Measurements from ENCODE around the gene LPIN1. TPM values are rescaled to one million over a fixed set of nuclear protein-coding genes. Genes with fewer than 3 reads are reported as not detected.
"Not testable (repeated sequence)": the region's sequence is repeated elsewhere in the genome, so short reads cannot be mapped to it uniquely, and the experiment has no call there.

The LPIN1 gene
- total RNA-seq, 2 experiments from 2014 or later, result 40.6 to 42.9 TPM

- POLR2A ChIA-PET, result interaction anchor here (1.0 to 1.4 kb wide), 3 partner anchors 9 to 169 kb away, joined by 3 to 8 read pairs (median 3); no protein-coding TSS in a partner anchor
- ATAC-seq (peak; percentile 75), DNase-seq (peak; percentile 84)
- H3K36me3 Mint-ChIP-seq (ENCODE audit: low read depth), result peaks cover 20% of the 10 kb centered on the region
- CTCF ChIA-PET, result interaction anchor here (0.5 to 7.7 kb wide), 12 partner anchors 10 to 1868 kb away, joined by 3 to 66 read pairs (median 4); partner anchors contain the start of gene E2F6
- H3K4me1 Mint-ChIP-seq, result peaks cover 91% of the 10 kb centered on the region
- peak overlapping the region; percentile 98 for H3K27ac Mint-ChIP-seq
- H3K27me3 Mint-ChIP-seq, result no peaks in the 10 kb centered on the region
- H3K9me3 Mint-ChIP-seq (ENCODE audit: low read depth), result no peaks in the 10 kb centered on the region
- intact Hi-C loops (cut with DNase I, micrococcal nuclease), result loop anchor here (1.0 to 5.0 kb wide), 5 partner anchors 10 to 748 kb away; no protein-coding TSS in a partner anchor
- peak overlapping the region; percentile 75 for H3K4me3 Mint-ChIP-seq
Observed at GRCh38 chr2:11753886-11754699, 7.7 kb downstream of the LPIN1 start.

GRCh38 chr2:11754700-11755015 is 8.2 kb downstream of the LPIN1 start:
- intact Hi-C loops (cut with DNase I, micrococcal nuclease), result loop anchor here (1.0 to 5.0 kb wide), 4 partner anchors 10 to 748 kb away; no protein-coding TSS in a partner anchor
- no peaks in the 10 kb centered on the region for H3K27me3 Mint-ChIP-seq
- H3K27ac Mint-ChIP-seq, result peak overlapping the region; percentile 98
- peak overlapping the region; percentile 75 for H3K4me3 Mint-ChIP-seq
- DNase-seq, result no peak
- H3K9me3 Mint-ChIP-seq (ENCODE audit: low read depth), result no peaks in the 10 kb centered on the region
- H3K4me1 Mint-ChIP-seq, result peaks cover 88% of the 10 kb centered on the region
- ATAC-seq, result no peak
- ChIA-PET CTCF (interaction anchor here (0.6 to 7.7 kb wide), 8 partner anchors 10 to 71 kb away, joined by 3 to 66 read pairs (median 4); no protein-coding TSS in a partner anchor), POLR2A (interaction anchor here (1.4 kb wide), 1 partner anchor 11 kb away, joined by 8 read pairs; no protein-coding TSS in a partner anchor)
- peaks cover 22% of the 10 kb centered on the region for H3K36me3 Mint-ChIP-seq (ENCODE audit: low read depth)

DNA sequence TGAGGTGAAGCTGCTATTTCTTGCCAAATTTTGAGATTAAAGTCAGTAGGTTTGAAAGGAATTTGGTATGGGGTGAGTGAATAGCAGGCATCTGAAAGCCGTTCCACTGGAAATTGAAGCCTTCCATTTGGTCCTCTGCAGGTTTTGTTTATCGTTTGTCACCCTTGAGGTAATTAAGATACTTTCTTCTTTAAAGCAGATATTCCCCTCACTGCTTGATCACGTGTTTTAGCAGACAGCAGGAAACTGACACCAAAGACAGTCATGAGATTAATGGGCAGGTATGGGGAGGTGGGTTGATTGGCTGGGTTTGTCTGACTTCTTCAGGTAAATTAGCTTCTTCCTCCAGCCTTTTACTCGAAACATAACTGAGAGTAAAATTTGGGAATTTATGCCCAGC is 10.7 kb downstream of the LPIN1 start:
- CTCF ChIA-PET, result interaction anchor here (0.6 to 2.8 kb wide), 9 partner anchors 10 to 1250 kb away, joined by 3 to 10 read pairs (median 5); partner anchors contain the start of gene LPIN1
- Mint-ChIP-seq H3K27ac (peak overlapping the region; percentile 87), H3K27me3 (no peaks in the 10 kb centered on the region), H3K4me3 (no peak overlapping the region), H3K9me3 (ENCODE audit: low read depth) (no peaks in the 10 kb centered on the region), H3K36me3 (ENCODE audit: low read depth) (peaks cover 23% of the 10 kb centered on the region), H3K4me1 (peaks cover 84% of the 10 kb centered on the region)
- DNase-seq (no peak), ATAC-seq (no peak)
- POLR2A ChIA-PET, result no interaction called here
- intact Hi-C loops (cut with DNase I, micrococcal nuclease), result no loop called here

DNA sequence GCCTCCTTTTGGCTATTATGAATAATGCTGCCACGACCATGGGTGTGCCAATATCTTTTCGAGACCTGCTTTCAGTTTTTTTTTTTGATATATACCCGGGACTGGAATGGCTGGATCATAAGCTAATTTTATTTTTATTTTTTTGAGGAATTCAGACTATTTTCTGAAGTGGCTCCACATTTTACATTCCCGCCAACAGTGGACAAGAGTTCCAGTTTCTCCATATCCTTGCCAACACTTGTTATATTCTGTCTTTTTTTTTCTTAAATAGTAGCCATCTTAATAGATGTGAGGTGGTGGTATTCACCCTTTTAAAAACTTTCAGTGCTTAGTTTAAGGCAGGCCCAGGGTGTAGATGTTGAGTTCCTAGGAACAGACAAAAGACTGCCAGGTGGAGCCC is 11.8 kb downstream of the LPIN1 start:
- ChIA-PET CTCF (interaction anchor here (0.6 to 2.8 kb wide), 9 partner anchors 8 to 1249 kb away, joined by 3 to 10 read pairs (median 8); partner anchors contain the start of gene LPIN1), POLR2A (no interaction called here)
- Mint-ChIP-seq H3K27me3 (no peaks in the 10 kb centered on the region), H3K36me3 (ENCODE audit: low read depth) (peaks cover 29% of the 10 kb centered on the region), H3K4me3 (no peak overlapping the region), H3K27ac (peak overlapping the region; percentile 87), H3K9me3 (ENCODE audit: low read depth) (no peaks in the 10 kb centered on the region), H3K4me1 (peaks cover 77% of the 10 kb centered on the region)
- no peak for DNase-seq
- no peak for ATAC-seq
- intact Hi-C loops (cut with DNase I, micrococcal nuclease), result no loop called here

DNA sequence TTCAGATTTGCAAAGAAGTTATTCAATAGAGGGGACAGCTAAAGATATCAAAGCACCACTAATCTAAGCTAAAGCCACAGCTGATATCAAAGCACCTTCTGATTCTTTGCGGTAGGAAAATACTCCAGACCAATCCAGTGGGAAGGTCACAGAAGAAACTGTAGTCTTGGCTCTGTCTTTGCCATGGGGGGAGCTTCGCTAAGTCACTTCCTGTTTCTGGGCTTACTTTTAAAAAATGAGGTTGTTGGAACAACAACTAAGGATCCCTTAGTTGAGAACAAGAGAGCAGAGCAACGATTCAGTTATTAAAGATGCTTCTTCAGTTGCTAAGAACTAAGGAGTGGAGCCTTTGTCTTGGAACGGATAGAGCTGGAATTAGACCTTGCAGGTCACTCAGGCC is 12.2 kb downstream of the LPIN1 start:
- peak overlapping the region; percentile 87 for H3K27ac Mint-ChIP-seq

GRCh38 chr2:11759182-11759975 is 12.9 kb downstream of the LPIN1 start:
- ATAC-seq; H3K4me3 Mint-ChIP-seq; intact Hi-C loops (cut with DNase I, micrococcal nuclease); POLR2A ChIA-PET; DNase-seq; H3K27me3 Mint-ChIP-seq; H3K9me3 Mint-ChIP-seq (ENCODE audit: low read depth): not testable (repeated sequence)
- Mint-ChIP-seq H3K36me3 (ENCODE audit: low read depth) (peaks cover 29% of the 10 kb centered on the region), H3K4me1 (peaks cover 66% of the 10 kb centered on the region), H3K27ac (peak overlapping the region; percentile 87)
- CTCF ChIA-PET, result interaction anchor here (0.5 to 2.8 kb wide), 5 partner anchors 7 to 68 kb away, joined by 4 to 10 read pairs (median 8); partner anchors contain the start of gene LPIN1

More for the DNA sequence above, 12.2 kb downstream of the LPIN1 start:
- ATAC-seq (no peak), DNase-seq (no peak)
- CTCF ChIA-PET, result interaction anchor here (0.5 to 2.8 kb wide), 8 partner anchors 8 to 69 kb away, joined by 3 to 10 read pairs (median 8); partner anchors contain the start of gene LPIN1
- Mint-ChIP-seq H3K4me3 (no peak overlapping the region), H3K9me3 (ENCODE audit: low read depth) (no peaks in the 10 kb centered on the region), H3K4me1 (peaks cover 72% of the 10 kb centered on the region), H3K36me3 (ENCODE audit: low read depth) (peaks cover 29% of the 10 kb centered on the region), H3K27me3 (no peaks in the 10 kb centered on the region)
- POLR2A ChIA-PET, result interaction anchor here (0.5 kb wide), 1 partner anchor 31 kb away, joined by 5 read pairs; no protein-coding TSS in a partner anchor
- intact Hi-C loops (cut with DNase I, micrococcal nuclease), result no loop called here

- intact Hi-C loops (cut with DNase I, micrococcal nuclease), result no loop called here
- DNase-seq, result no peak
- CTCF ChIA-PET, result interaction anchor here (1.1 to 3.1 kb wide), 3 partner anchors 18 to 80 kb away, joined by 3 to 10 read pairs (median 3); no protein-coding TSS in a partner anchor
- ATAC-seq, result no peak
- peaks cover 48% of the 10 kb centered on the region for H3K4me1 Mint-ChIP-seq
- POLR2A ChIA-PET, result no interaction called here
- H3K27me3 Mint-ChIP-seq, result no peaks in the 10 kb centered on the region
- no peak overlapping the region for H3K27ac Mint-ChIP-seq
- H3K36me3 Mint-ChIP-seq (ENCODE audit: low read depth), result peaks cover 37% of the 10 kb centered on the region
- H3K9me3 Mint-ChIP-seq (ENCODE audit: low read depth), result no peaks in the 10 kb centered on the region
- no peak overlapping the region for H3K4me3 Mint-ChIP-seq
Observed at GRCh38 chr2:11761259-11761658, 14.8 kb downstream of the LPIN1 start.

GRCh38 chr2:11762031-11762430 is 15.6 kb downstream of the LPIN1 start:
- peak overlapping the region; percentile 14 for H3K27ac Mint-ChIP-seq
- DNase-seq (no peak), ATAC-seq (no peak)
- H3K4me1 Mint-ChIP-seq, result peaks cover 41% of the 10 kb centered on the region
- H3K27me3 Mint-ChIP-seq, result no peaks in the 10 kb centered on the region
- intact Hi-C loops (cut with DNase I, micrococcal nuclease), result no loop called here
- ChIA-PET POLR2A (no interaction called here), CTCF (interaction anchor here (1.4 to 3.1 kb wide), 4 partner anchors 9 to 22 kb away, joined by 3 to 10 read pairs (median 3); no protein-coding TSS in a partner anchor)
- peaks cover 43% of the 10 kb centered on the region for H3K36me3 Mint-ChIP-seq (ENCODE audit: low read depth)
- no peaks in the 10 kb centered on the region for H3K9me3 Mint-ChIP-seq (ENCODE audit: low read depth)
- H3K4me3 Mint-ChIP-seq, result no peak overlapping the region

DNA sequence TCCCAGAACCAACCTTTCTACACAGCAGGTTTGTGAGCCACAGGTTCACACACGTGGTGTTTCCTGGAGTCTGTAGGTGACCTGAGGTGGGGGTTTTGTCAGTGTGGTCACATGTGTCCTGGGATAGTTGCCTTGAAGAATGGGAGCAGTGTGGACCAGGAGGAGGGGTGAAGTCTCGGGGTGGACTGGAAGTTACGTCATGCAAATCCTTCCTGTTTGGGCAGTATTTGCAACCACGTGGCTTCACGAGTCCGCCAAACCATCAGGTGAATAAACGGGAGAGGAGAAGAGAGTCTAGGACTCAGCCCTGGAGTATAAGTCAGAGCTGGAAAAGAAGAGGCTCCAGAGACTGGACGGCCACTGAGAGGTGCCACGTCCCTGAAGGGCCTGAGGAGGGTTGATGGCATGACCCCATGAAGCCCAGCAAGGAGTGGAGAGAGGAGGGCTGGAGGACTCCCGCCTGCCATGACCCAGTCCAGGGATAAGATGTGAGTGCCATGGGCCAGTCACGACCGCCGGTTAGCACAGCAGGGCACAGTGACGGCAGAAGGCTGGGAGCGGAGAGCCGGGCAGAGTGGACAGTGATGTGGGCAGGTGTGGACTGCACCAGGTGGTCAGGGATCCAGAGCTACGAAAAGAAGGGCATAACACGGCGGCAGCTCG is 16.5 kb downstream of the LPIN1 start:
- CTCF ChIA-PET, result interaction anchor here (1.4 to 3.1 kb wide), 4 partner anchors 10 to 21 kb away, joined by 3 to 10 read pairs (median 3); no protein-coding TSS in a partner anchor
- Mint-ChIP-seq H3K9me3 (ENCODE audit: low read depth) (no peaks in the 10 kb centered on the region), H3K4me3 (no peak overlapping the region), H3K4me1 (peaks cover 32% of the 10 kb centered on the region), H3K36me3 (ENCODE audit: low read depth) (peaks cover 49% of the 10 kb centered on the region), H3K27me3 (no peaks in the 10 kb centered on the region), H3K27ac (peak overlapping the region; percentile 64)
- intact Hi-C loops (cut with DNase I, micrococcal nuclease), result no loop called here
- ATAC-seq (no peak), DNase-seq (no peak)
- POLR2A ChIA-PET, result no interaction called here

- peaks cover 46% of the 10 kb centered on the region for H3K36me3 Mint-ChIP-seq (ENCODE audit: low read depth)
- H3K4me3 Mint-ChIP-seq, result no peak overlapping the region
- DNase-seq (no peak), ATAC-seq (no peak)
- ChIA-PET POLR2A (no interaction called here), CTCF (no interaction called here)
- H3K27me3 Mint-ChIP-seq, result no peaks in the 10 kb centered on the region
- no peak overlapping the region for H3K27ac Mint-ChIP-seq
- peaks cover 18% of the 10 kb centered on the region for H3K4me1 Mint-ChIP-seq
- intact Hi-C loops (cut with DNase I, micrococcal nuclease), result no loop called here
- H3K9me3 Mint-ChIP-seq (ENCODE audit: low read depth), result no peaks in the 10 kb centered on the region
Observed at GRCh38 chr2:11764359-11764758, 17.9 kb downstream of the LPIN1 start.

DNA sequence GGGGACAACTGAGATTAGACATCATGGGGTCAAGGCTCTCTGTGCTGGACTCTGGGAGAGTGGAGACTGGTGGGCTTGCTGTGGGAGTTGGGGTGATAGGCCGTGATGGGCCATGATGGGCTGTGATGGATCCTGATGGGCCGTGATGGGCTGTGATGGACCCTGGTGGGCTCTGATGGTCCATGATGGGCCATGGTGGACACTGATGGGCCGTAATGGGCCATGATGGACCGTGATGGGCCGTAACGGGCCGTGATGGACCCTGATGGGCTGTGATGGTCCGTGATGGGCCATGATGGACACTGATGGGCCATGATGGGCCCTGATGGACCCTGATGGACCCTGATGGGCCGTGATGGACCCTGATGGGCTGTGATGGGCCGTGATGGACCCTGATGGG is 18.5 kb downstream of the LPIN1 start:
- Mint-ChIP-seq H3K36me3 (ENCODE audit: low read depth) (peaks cover 49% of the 10 kb centered on the region), H3K27me3 (no peaks in the 10 kb centered on the region), H3K4me1 (peaks cover 18% of the 10 kb centered on the region), H3K27ac (no peak overlapping the region), H3K9me3 (ENCODE audit: low read depth) (no peaks in the 10 kb centered on the region), H3K4me3 (no peak overlapping the region)
- CTCF ChIA-PET, result no interaction called here
- DNase-seq (no peak), ATAC-seq (no peak)
- intact Hi-C loops (cut with DNase I, micrococcal nuclease), result no loop called here
- POLR2A ChIA-PET, result no interaction called here
